HepG2 (cell line): ENCODE data around the gene TNRC18. TPM values are rescaled to one million over a fixed set of nuclear protein-coding genes. Genes with fewer than 3 reads are reported as not detected.

Source experiments
- ATAC-seq: fragments of 200-7000 bp; cut with Tn5 transposase; 3 replicates; pipeline ENCODE4 v1.9.1; 2020; ENCODE audit warnings: mild to moderate bottlenecking, moderate library complexity
- BruUV-seq: library from RNA; stranded (reverse); fragments of 400-500 nt; replicated peaks from 2 replicates; lab custom pipeline; 2021; lab: Mats Ljungman, UMichigan
- CTCF ChIA-PET: fragments of 300-600 bp; formaldehyde crosslinking; extraction: SDS; loops from one replicate; lab custom pipeline; 2021; ENCODE audit warnings: low total read pairs, inconsistent platforms, low intra/inter-chr PET ratio; lab: Yijun Ruan, JAX
- POLR2A ChIA-PET: fragments of 350-600 bp; sonication (Branson Sonifier 250); formaldehyde crosslinking; loops from one replicate; lab custom pipeline; 2020; ENCODE audit warnings: antibody characterized with exemption, inconsistent platforms; lab: Yijun Ruan, JAX
- DNase-seq: peaks from one replicate; pipeline ENCODE4 v3.0.0-alpha.2; 2015; ENCODE audit warnings: low spot score
- FAIRE-seq: peaks from 3 replicates; lab custom pipeline; 2011; peaks lifted over from hg19 to GRCh38; lab: Jason Lieb, UNC
- H2AFZ ChIP-seq: one replicate; pipeline ENCODE4 v1.6.1; 2011; ENCODE audit warnings: low read length, inconsistent platforms
- H3K27ac ChIP-seq: fragments of 300-600 bp; 3 replicates; pipeline ENCODE4 v1.8.0; 2011; ENCODE audit warnings: mixed run types, mild to moderate bottlenecking, mixed read lengths, low read length, inconsistent platforms; ENCODE audit not compliant: insufficient read depth; ENCODE audit errors: extremely low read length
- H3K27me3 ChIP-seq, 2 experiments: fragments of 200-600 bp in 1 of 2; 2 replicates in 1 of 2; 3 replicates in 1 of 2; pipeline versions ENCODE4 v1.6.0 to v1.8.0; 2011; ENCODE audit warnings: low read length in 2 of 2, mild to moderate bottlenecking in 2 of 2, moderate library complexity in 2 of 2, inconsistent platforms in 1 of 2; ENCODE audit not compliant: insufficient read depth in 2 of 2, control insufficient read depth in 1 of 2
- H3K36me3 ChIP-seq, 2 experiments: fragments of 200-600 bp in 1 of 2; replicated peaks in 1 of 2; 2 replicates in 1 of 2; 3 replicates in 1 of 2; pipeline versions ENCODE4 v1.5.1 to v1.8.0; 2011; ENCODE audit warnings: low read length in 2 of 2, inconsistent platforms in 1 of 2; ENCODE audit not compliant: insufficient read depth in 2 of 2, control insufficient read depth in 1 of 2
- H3K4me1 ChIP-seq: 2 replicates; pipeline ENCODE4 v1.5.1; 2012; ENCODE audit warnings: low read length, inconsistent platforms; ENCODE audit not compliant: insufficient read depth
- H3K4me2 ChIP-seq: 2 replicates; pipeline ENCODE4 v1.6.0; 2011; ENCODE audit warnings: low read depth, low read length, inconsistent platforms
- H3K4me3 ChIP-seq, 3 experiments: fragments of 200-600 bp in 1 of 3; sonication (generic), shearing (Covaris generic) in 1 of 3; replicated peaks in 1 of 3; 2 replicates each; pipeline ENCODE4 v1.5.1; 2011 to 2016; ENCODE audit warnings: low read length in 3 of 3, inconsistent platforms in 2 of 3, low read depth in 2 of 3, mild to moderate bottlenecking in 2 of 3, control low read depth in 1 of 3, mixed read lengths in 1 of 3; ENCODE audit not compliant: insufficient read depth in 1 of 3
- H3K79me2 ChIP-seq: one replicate; pipeline ENCODE4 v1.6.1; 2011; ENCODE audit warnings: low read length, inconsistent platforms; ENCODE audit not compliant: insufficient read depth
- H3K9ac ChIP-seq: 2 replicates; pipeline ENCODE4 v1.6.0; 2011; ENCODE audit warnings: mild to moderate bottlenecking, low read depth, low read length, inconsistent platforms; ENCODE audit not compliant: insufficient read depth
- H3K9me3 ChIP-seq: 2 replicates; pipeline ENCODE4 v1.5.1; 2012; ENCODE audit warnings: mild to moderate bottlenecking, low read length
- H4K20me1 ChIP-seq: 2 replicates; pipeline ENCODE4 v1.6.0; 2011; ENCODE audit warnings: inconsistent platforms, mild to moderate bottlenecking, low read length, moderate library complexity; ENCODE audit not compliant: insufficient read depth
- AFF4 ChIP-seq: sonication (generic); formaldehyde crosslinking; IDR thresholded peaks from 2 replicates; pipeline ENCODE4 v1.4.0; 2020; ENCODE audit warnings: missing genetic modification reagents
- ATF1 ChIP-seq: IDR thresholded peaks from 2 replicates; pipeline ENCODE4 v1.6.1; 2016; ENCODE audit warnings: mild to moderate bottlenecking, control low read depth
- ATF7 ChIP-seq, 2 experiments: fragments of 450-650 bp in 1 of 2; sonication (generic) in 1 of 2; formaldehyde crosslinking in 1 of 2; IDR thresholded peaks; 2 replicates each; pipeline versions ENCODE4 v1.4.0 to v1.6.1; 2016 to 2020; ENCODE audit warnings: antibody characterized with exemption in 1 of 2, mild to moderate bottlenecking in 1 of 2, missing genetic modification reagents in 1 of 2
- CREB1 ChIP-seq, 2 experiments: fragments of 450-650 bp in 1 of 2; IDR thresholded peaks; 2 replicates each; pipeline ENCODE4 v1.6.1; 2016 to 2017; ENCODE audit warnings: control low read depth in 1 of 2, mild to moderate bottlenecking in 1 of 2, missing compliant biosample characterization in 1 of 2, missing genetic modification characterization in 1 of 2
- CREM ChIP-seq, 2 experiments: sonication (generic) in 1 of 2; formaldehyde crosslinking in 1 of 2; IDR thresholded peaks; 2 replicates each; pipeline versions ENCODE4 v1.4.0 to v1.6.1; 2016 to 2020; ENCODE audit warnings: antibody characterized with exemption in 1 of 2, mild to moderate bottlenecking in 1 of 2, missing genetic modification reagents in 1 of 2
- ERF ChIP-seq: IDR thresholded peaks from 2 replicates; pipeline ENCODE4 v1.6.1; 2018; ENCODE audit warnings: missing biosample characterization, missing genetic modification reagents
- IRF1 ChIP-seq: sonication (generic); formaldehyde crosslinking; IDR thresholded peaks from 2 replicates; pipeline ENCODE4 v1.4.0; 2020; ENCODE audit warnings: low read depth, mild to moderate bottlenecking, missing genetic modification reagents
- KDM4B ChIP-seq: sonication (generic); formaldehyde crosslinking; IDR thresholded peaks from 2 replicates; pipeline ENCODE4 v1.4.0; 2020; ENCODE audit warnings: missing genetic modification reagents
- NFYB ChIP-seq: sonication (generic); formaldehyde crosslinking; IDR thresholded peaks from 2 replicates; pipeline ENCODE4 v1.4.0; 2020; ENCODE audit warnings: missing genetic modification reagents
- RFX5 ChIP-seq: IDR thresholded peaks from 2 replicates; pipeline ENCODE4 v1.6.1; 2011; ENCODE audit warnings: low read depth, low read length, improper control_type of control experiment
- SMAD1 ChIP-seq: sonication (generic); formaldehyde crosslinking; IDR thresholded peaks from 2 replicates; pipeline ENCODE4 v1.4.0; 2020; ENCODE audit warnings: missing genetic modification reagents, low read depth, mild to moderate bottlenecking, borderline replicate concordance
- SYNCRIP ChIP-seq: fragments of 200-400 bp; formaldehyde crosslinking; IDR thresholded peaks from 2 replicates; pipeline ENCODE4 v1.6.1; 2018; ENCODE audit warnings: mild to moderate bottlenecking, low read depth, low read length; ENCODE audit not compliant: insufficient read depth
- YEATS2 ChIP-seq: sonication (generic); formaldehyde crosslinking; IDR thresholded peaks from 2 replicates; pipeline ENCODE4 v1.4.0; 2020; ENCODE audit warnings: missing genetic modification reagents, borderline replicate concordance
- ZNF282 ChIP-seq: fragments of 450-650 bp; IDR thresholded peaks from 2 replicates; pipeline ENCODE4 v1.6.1; 2018; ENCODE audit not compliant: partially characterized antibody
- ZNF747 ChIP-seq: sonication (generic); formaldehyde crosslinking; IDR thresholded peaks from 2 replicates; pipeline ENCODE4 v1.8.1; 2023; ENCODE audit warnings: missing genetic modification reagents, mild to moderate bottlenecking, borderline replicate concordance
- ZNF770 ChIP-seq: sonication (generic); formaldehyde crosslinking; IDR thresholded peaks from 2 replicates; pipeline ENCODE4 v1.5.0; 2020; ENCODE audit warnings: mild to moderate bottlenecking, missing genetic modification reagents
- ZNF782 ChIP-seq: sonication (generic); formaldehyde crosslinking; IDR thresholded peaks from 2 replicates; pipeline ENCODE4 v1.4.0; 2020; ENCODE audit warnings: missing genetic modification reagents, mild to moderate bottlenecking, borderline replicate concordance
- WGBS: methylation state at CpG from one replicate; pipeline ENCODE4 v1.1.6; 2017; ENCODE audit warnings: low lambda C conversion rate; 5-methylcytosine and 5-hydroxymethylcytosine counted together
- in situ Hi-C: cut with HindIII; loops from 2 replicates; pipeline ENCODE4 v1.10.0; 2017; ENCODE audit warnings: low pct_unique_long_range_greater_than_20kb; ENCODE audit not compliant: extremely low pct_ligation_motif_present
- intact Hi-C: fragments of 100-400 bp; cut with micrococcal nuclease; formaldehyde crosslinking; loops from one replicate; pipeline ENCODE4 v1.10.0; 2022; ENCODE audit not compliant: unreplicated experiment
- polyA plus RNA-seq, 8 experiments: library from polyadenylated mRNA; depleted of rRNA in 3 of 8; stranded (reverse) in 7 of 8; unstranded in 1 of 8; fragments of >200 nt; fragmentation: Illumina TruSeq in 4 of 8; extraction: Trizol in 4 of 8; gene quantifications; 2 replicates each; pipeline versions ENCODE4 v1.2.1 to v1.2.3, GENCODE V29; 2011 to 2016; ENCODE audit warnings: low read depth in 4 of 8, missing spikeins in 1 of 8, mixed read lengths in 1 of 8; ENCODE audit not compliant: insufficient read depth in 1 of 8
- total RNA-seq, 5 experiments: library from RNA; depleted of rRNA; stranded (reverse); fragments of >200 nt; fragmentation: Illumina TruSeq; extraction: Trizol; gene quantifications; 2 replicates each; pipeline ENCODE4 v1.2.3, GENCODE V29; 2016; ENCODE audit warnings: low read depth in 1 of 5

Gene TNRC18
- total and polyA plus RNA-seq, 2 of the 13 experiments (the other 11 are each of a cell fraction or from before 2014, with no cell fraction given) = 11.7 to 17.4 TPM

- H3K36me3 ChIP-seq = no peaks in the 10 kb centered on the region
- POLR2A ChIA-PET = interaction anchor here (0.7 to 3.4 kb wide), 3 partner anchors 14 to 36 kb away, joined by 3 to 16 read pairs (median 3); partner anchors contain the start of gene TNRC18
- H3K9me3 ChIP-seq = no peaks in the 10 kb centered on the region
- peak overlapping the region; percentile 47 for H3K4me2 ChIP-seq
- H2AFZ ChIP-seq = no peak overlapping the region
- BruUV-seq = no TSS peak
- H3K4me1 ChIP-seq = peaks cover 35% of the 10 kb centered on the region
- peaks cover 0 to 4% of the 10 kb centered on the region in 2 experiments; a peak in 4 of 5 replicates for H3K27me3 ChIP-seq
- 66% methylated on average over 14 of the region's 14 CpGs for WGBS
- intact Hi-C loops (no loop called here), in situ Hi-C loops (loop anchor here (5.0 to 25.0 kb wide), 3 partner anchors 86 to 316 kb away; no protein-coding TSS in a partner anchor)
- peaks cover 3% of the 10 kb centered on the region; the same call in 1 of the 2 replicates for H4K20me1 ChIP-seq
- FAIRE-seq (no peak), ATAC-seq (no peak), DNase-seq (no peak)
- CTCF ChIA-PET = no interaction called here
- H3K79me2 ChIP-seq = no peaks in the 10 kb centered on the region
- no peak overlapping the region for H3K4me3 ChIP-seq
- no peak overlapping the region for H3K27ac ChIP-seq
- no peak overlapping the region for H3K9ac ChIP-seq
- TF ChIP-seq SMAD1 (CRISPR knock-in tag) (no peak), ERF (no peak), KDM4B (no peak), ATF1 (CRISPR knock-in tag) (0 out of 2 replicates have a peak, but pooled peaks have one; percentile 18), IRF1 (CRISPR knock-in tag) (no peak), ZNF747 (CRISPR knock-in tag) (no peak), ZNF782 (CRISPR knock-in tag) (no peak), ATF7 (IDR thresholded peaks at IDR 0.05) (peak; percentile 99), ATF7 (CRISPR knock-in tag; IDR thresholded peaks at IDR 0.05) (no peak), AFF4 (no peak), CREM (IDR thresholded peaks at IDR 0.05) (0 out of 2 replicates have a peak, but pooled peaks have one; percentile 31), CREM (CRISPR knock-in tag; IDR thresholded peaks at IDR 0.05) (no peak), SYNCRIP (no peak), ZNF282 (no peak), CREB1 (IDR thresholded peaks at IDR 0.05) (peak; percentile 98), CREB1 (CRISPR knock-in tag; IDR thresholded peaks at IDR 0.05) (peak; percentile 73), NFYB (CRISPR knock-in tag) (peak; percentile 22; the same call in 1 of the 2 replicates), RFX5 (peak; percentile 27; the same call in 1 of the 2 replicates), YEATS2 (CRISPR knock-in tag) (no peak), ZNF770 (CRISPR knock-in tag) (peak; percentile 11; the same call in 1 of the 2 replicates)
These were observed 29.4 kb upstream of the TNRC18 start for GRCh38 chr7:5452937-5453540.
